Astrocyte (in vitro differentiated cells and primary cell): ENCODE data around the gene C9orf50. TPM values are rescaled to one million over a fixed set of nuclear protein-coding genes. Genes with fewer than 3 reads are reported as not detected.

Experiments used
- DNase-seq: peaks from one replicate; pipeline ENCODE4 v3.0.0-alpha.2; 2010; ENCODE audit warnings: low read depth
- FAIRE-seq: peaks from 2 replicates; lab custom pipeline; 2011; peaks lifted over from hg19 to GRCh38; lab: Jason Lieb, UNC
- H2AFZ ChIP-seq: 2 replicates; pipeline ENCODE4 v1.6.0; 2012; ENCODE audit warnings: low read depth, low read length, inconsistent platforms
- H3K27ac ChIP-seq: 2 replicates; pipeline ENCODE4 v1.5.1; 2011; ENCODE audit warnings: low read depth, low read length, inconsistent platforms
- H3K27me3 ChIP-seq: 2 replicates; pipeline ENCODE4 v1.6.0; 2011; ENCODE audit warnings: low read length, inconsistent platforms; ENCODE audit not compliant: insufficient read depth
- H3K36me3 ChIP-seq: 2 replicates; pipeline ENCODE4 v1.5.1; 2011; ENCODE audit warnings: low read length, inconsistent platforms; ENCODE audit not compliant: insufficient read depth
- H3K4me1 ChIP-seq: 2 replicates; pipeline ENCODE4 v1.5.1; 2011; ENCODE audit warnings: low read length, inconsistent platforms; ENCODE audit not compliant: insufficient read depth
- H3K4me2 ChIP-seq: 2 replicates; pipeline ENCODE4 v1.6.0; 2012; ENCODE audit warnings: low read length, inconsistent platforms
- H3K4me3 ChIP-seq: 2 replicates; pipeline ENCODE4 v1.5.1; 2011; ENCODE audit warnings: low read depth, mild to moderate bottlenecking, low read length, inconsistent platforms; ENCODE audit not compliant: insufficient read depth
- H3K79me2 ChIP-seq: 2 replicates; pipeline ENCODE4 v1.6.0; 2012; ENCODE audit warnings: mild to moderate bottlenecking, low read length, inconsistent platforms; ENCODE audit not compliant: insufficient read depth
- H3K9ac ChIP-seq: 2 replicates; pipeline ENCODE4 v1.6.0; 2012; ENCODE audit warnings: mild to moderate bottlenecking, low read length, inconsistent platforms
- H3K9me3 ChIP-seq: 2 replicates; pipeline ENCODE4 v1.5.1; 2012; ENCODE audit warnings: low read depth, mild to moderate bottlenecking, low read length, inconsistent platforms; ENCODE audit not compliant: insufficient read depth
- H4K20me1 ChIP-seq: 2 replicates; pipeline ENCODE4 v1.6.0; 2012; ENCODE audit warnings: low read length, inconsistent platforms; ENCODE audit not compliant: insufficient read depth
- H3K27ac Mint-ChIP-seq: one replicate; pipeline ENCODE4 v1.8.0; 2021; ENCODE audit warnings: mild to moderate bottlenecking, mixed read lengths; ENCODE audit not compliant: unreplicated experiment
- H3K27me3 Mint-ChIP-seq: one replicate; pipeline ENCODE4 v1.8.0; 2021; ENCODE audit warnings: low read depth, mixed read lengths; ENCODE audit not compliant: unreplicated experiment
- H3K36me3 Mint-ChIP-seq: one replicate; pipeline ENCODE4 v1.8.0; 2021; ENCODE audit warnings: low read depth, mixed read lengths; ENCODE audit not compliant: unreplicated experiment
- H3K4me1 Mint-ChIP-seq: one replicate; pipeline ENCODE4 v1.8.0; 2021; ENCODE audit warnings: low read depth, mixed read lengths; ENCODE audit not compliant: unreplicated experiment
- H3K4me3 Mint-ChIP-seq: one replicate; pipeline ENCODE4 v1.8.0; 2021; ENCODE audit warnings: mild to moderate bottlenecking, moderate library complexity, mixed read lengths; ENCODE audit not compliant: unreplicated experiment
- H3K9me3 Mint-ChIP-seq: one replicate; pipeline ENCODE4 v1.8.0; 2021; ENCODE audit warnings: mild to moderate bottlenecking, mixed read lengths; ENCODE audit not compliant: unreplicated experiment
- CTCF ChIP-seq: IDR thresholded peaks from 2 replicates; pipeline ENCODE4 v1.5.1; 2011; ENCODE audit warnings: low read depth, mild to moderate bottlenecking, inconsistent platforms, low read length, moderate library complexity; ENCODE audit not compliant: insufficient read depth
- EZH2 ChIP-seq: IDR thresholded peaks from 2 replicates; pipeline ENCODE4 v1.6.1; 2012; ENCODE audit warnings: mild to moderate bottlenecking, low read length, inconsistent platforms; ENCODE audit not compliant: insufficient read depth
- total RNA-seq: library from RNA; stranded (reverse); gene quantifications from 2 replicates; pipeline ENCODE4 v1.2.1, GENCODE V29; 2021

Gene C9orf50
- total RNA-seq, 1 donor from 2014 or later = 0.41 TPM

- H3K27ac Mint-ChIP-seq = no peak overlapping the region
- FAIRE-seq (no peak), DNase-seq (no peak)
- no peaks in the 10 kb centered on the region for H3K9me3 Mint-ChIP-seq
- H3K27me3 Mint-ChIP-seq = peaks cover 19% of the 10 kb centered on the region
- no peak overlapping the region for H3K4me3 ChIP-seq
- no peaks in the 10 kb centered on the region for H3K4me1 Mint-ChIP-seq
- peaks cover 3% of the 10 kb centered on the region for H4K20me1 ChIP-seq
- no peak overlapping the region for H3K9ac ChIP-seq
- no peak overlapping the region for H3K4me3 Mint-ChIP-seq
- H3K27me3 ChIP-seq = peaks cover 20% of the 10 kb centered on the region
- no peaks in the 10 kb centered on the region for H3K36me3 Mint-ChIP-seq
- H3K27ac ChIP-seq = no peak overlapping the region
- H3K79me2 ChIP-seq = no peaks in the 10 kb centered on the region
- no peaks in the 10 kb centered on the region for H3K9me3 ChIP-seq
- H3K4me1 ChIP-seq = peaks cover 12% of the 10 kb centered on the region
- no peak overlapping the region for H3K4me2 ChIP-seq
- TF ChIP-seq EZH2 (no peak), CTCF (no peak)
- H2AFZ ChIP-seq = no peak overlapping the region
- no peaks in the 10 kb centered on the region for H3K36me3 ChIP-seq
Measured at GRCh38 chr9:129654554-129655040, 33.7 kb upstream of the C9orf50 start.

- Histone ChIP-seq H3K4me3 (no peak overlapping the region), H3K4me1 (peaks cover 12% of the 10 kb centered on the region), H3K27ac (no peak overlapping the region), H4K20me1 (peaks cover 3% of the 10 kb centered on the region), H3K9ac (no peak overlapping the region), H3K9me3 (no peaks in the 10 kb centered on the region), H2AFZ (no peak overlapping the region), H3K27me3 (peaks cover 20% of the 10 kb centered on the region), H3K4me2 (no peak overlapping the region), H3K36me3 (no peaks in the 10 kb centered on the region), H3K79me2 (no peaks in the 10 kb centered on the region)
- TF ChIP-seq CTCF (no peak), EZH2 (no peak)
- H3K4me1 Mint-ChIP-seq = no peaks in the 10 kb centered on the region
- no peak for DNase-seq
- H3K27me3 Mint-ChIP-seq = peaks cover 17% of the 10 kb centered on the region
- H3K36me3 Mint-ChIP-seq = no peaks in the 10 kb centered on the region
- no peak overlapping the region for H3K27ac Mint-ChIP-seq
- no peak for FAIRE-seq
- H3K4me3 Mint-ChIP-seq = no peak overlapping the region
- no peaks in the 10 kb centered on the region for H3K9me3 Mint-ChIP-seq
Measured at GRCh38 chr9:129653823-129654553, 33.1 kb upstream of the C9orf50 start.

GRCh38 chr9:129650680-129651235 is 29.9 kb upstream of the C9orf50 start:
- Histone ChIP-seq H3K79me2 (no peaks in the 10 kb centered on the region), H3K4me2 (no peak overlapping the region), H3K4me3 (no peak overlapping the region), H3K27me3 (peaks cover 18% of the 10 kb centered on the region), H3K9me3 (peaks cover 2% of the 10 kb centered on the region), H3K9ac (no peak overlapping the region), H3K27ac (no peak overlapping the region), H3K4me1 (no peaks in the 10 kb centered on the region), H3K36me3 (no peaks in the 10 kb centered on the region), H2AFZ (no peak overlapping the region), H4K20me1 (no peaks in the 10 kb centered on the region)
- Mint-ChIP-seq H3K27me3 (peaks cover 20% of the 10 kb centered on the region), H3K4me1 (no peaks in the 10 kb centered on the region), H3K9me3 (no peaks in the 10 kb centered on the region), H3K36me3 (peaks cover 2% of the 10 kb centered on the region), H3K27ac (no peak overlapping the region), H3K4me3 (no peak overlapping the region)
- no peak for DNase-seq
- no peak for TF ChIP-seq EZH2
- TF ChIP-seq CTCF = no peak
- no peak for FAIRE-seq
